Duodenal mucosa (tissue), 2 donors: ENCODE results near the gene IQCH.

Experiments used
- H3K27ac ChIP-seq: one replicate; pipeline ENCODE4 v1.7.0; 2013; ENCODE audit warnings: low read depth, low read length
- H3K27me3 ChIP-seq, 2 donors: one replicate each; pipeline ENCODE4 v1.7.0; 2013; ENCODE audit warnings: low read length in 2 of 2, control low read depth in 1 of 2; ENCODE audit not compliant: insufficient read depth in 2 of 2, control insufficient read depth in 1 of 2
- H3K36me3 ChIP-seq, 2 donors: one replicate each; pipeline ENCODE4 v1.7.0; 2013; ENCODE audit warnings: low read length in 2 of 2, control low read depth in 1 of 2; ENCODE audit not compliant: insufficient read depth in 2 of 2, control insufficient read depth in 1 of 2
- H3K4me1 ChIP-seq, 2 donors: one replicate each; pipeline ENCODE4 v1.7.0; 2013; ENCODE audit warnings: low read length in 2 of 2, control low read depth in 1 of 2; ENCODE audit not compliant: insufficient read depth in 2 of 2, control insufficient read depth in 1 of 2
- H3K4me3 ChIP-seq, 2 donors: one replicate each; pipeline ENCODE4 v1.7.0; 2013; ENCODE audit warnings: low read length in 2 of 2, low read depth in 1 of 2
- H3K9ac ChIP-seq, 2 donors: one replicate each; pipeline ENCODE4 v1.7.0; 2013; ENCODE audit warnings: low read length in 2 of 2, low read depth in 1 of 2
- H3K9me3 ChIP-seq, 2 donors: one replicate each; pipeline ENCODE4 v1.7.0; 2013; ENCODE audit warnings: low read length in 2 of 2, control low read depth in 1 of 2; ENCODE audit not compliant: control insufficient read depth in 1 of 2

The IQCH gene

GRCh38 chr15:67403428-67404154 is 149.0 kb downstream of the IQCH start:
- Histone ChIP-seq H3K27me3 (no peaks in the 10 kb centered on the region), H3K27ac (no peak overlapping the region), H3K4me1 (no peaks in the 10 kb centered on the region), H3K4me3 (no peak overlapping the region), H3K9me3 (no peaks in the 10 kb centered on the region), H3K36me3 (no peaks in the 10 kb centered on the region), H3K9ac (no peak overlapping the region)

- Histone ChIP-seq H3K4me1 (no peaks in the 10 kb centered on the region), H3K36me3 (peaks cover 0 to 1% of the 10 kb centered on the region in 2 donors), H3K27me3 (no peaks in the 10 kb centered on the region), H3K4me3 (no peak overlapping the region), H3K9ac (no peak overlapping the region), H3K27ac (no peak overlapping the region), H3K9me3 (no peaks in the 10 kb centered on the region)
Observed at GRCh38 chr15:67405208-67406191, 150.9 kb downstream of the IQCH start.

- Histone ChIP-seq H3K27me3 (no peaks in the 10 kb centered on the region), H3K36me3 (peaks cover 0 to 3% of the 10 kb centered on the region in 2 donors), H3K9ac (no peak overlapping the region), H3K27ac (no peak overlapping the region), H3K4me1 (no peaks in the 10 kb centered on the region), H3K9me3 (no peaks in the 10 kb centered on the region), H3K4me3 (no peak overlapping the region)
Observed at GRCh38 chr15:67406257-67406861, 151.8 kb downstream of the IQCH start.

GRCh38 chr15:67407786-67408185 is 153.2 kb downstream of the IQCH start:
- no peak overlapping the region for H3K27ac ChIP-seq
- H3K36me3 ChIP-seq, result peaks cover 0 to 3% of the 10 kb centered on the region in 2 donors
- H3K27me3 ChIP-seq, result no peaks in the 10 kb centered on the region
- no peaks in the 10 kb centered on the region for H3K9me3 ChIP-seq
- no peak overlapping the region for H3K4me3 ChIP-seq
- no peaks in the 10 kb centered on the region for H3K4me1 ChIP-seq
- no peak overlapping the region for H3K9ac ChIP-seq

- no peak overlapping the region for H3K27ac ChIP-seq
- no peaks in the 10 kb centered on the region for H3K9me3 ChIP-seq
- H3K4me1 ChIP-seq, result no peaks in the 10 kb centered on the region
- H3K9ac ChIP-seq, result no peak overlapping the region
- H3K27me3 ChIP-seq, result no peaks in the 10 kb centered on the region
- peaks cover 0 to 3% of the 10 kb centered on the region in 2 donors for H3K36me3 ChIP-seq
- H3K4me3 ChIP-seq, result no peak overlapping the region
Observed at GRCh38 chr15:67409175-67409574, 154.6 kb downstream of the IQCH start.

GRCh38 chr15:67411486-67411885 is 156.9 kb downstream of the IQCH start:
- no peak overlapping the region for H3K4me3 ChIP-seq
- no peak overlapping the region for H3K9ac ChIP-seq
- H3K27ac ChIP-seq, result no peak overlapping the region
- H3K27me3 ChIP-seq, result no peaks in the 10 kb centered on the region
- H3K36me3 ChIP-seq, result peaks cover 0 to 3% of the 10 kb centered on the region in 2 donors
- H3K9me3 ChIP-seq, result no peaks in the 10 kb centered on the region
- H3K4me1 ChIP-seq, result no peaks in the 10 kb centered on the region

- Histone ChIP-seq H3K36me3 (peaks cover 0 to 3% of the 10 kb centered on the region in 2 donors), H3K9ac (no peak overlapping the region), H3K9me3 (no peaks in the 10 kb centered on the region), H3K4me1 (no peaks in the 10 kb centered on the region), H3K27ac (no peak overlapping the region), H3K27me3 (no peaks in the 10 kb centered on the region), H3K4me3 (no peak overlapping the region)
Observed at GRCh38 chr15:67413770-67414390, 159.3 kb downstream of the IQCH start.

- Histone ChIP-seq H3K36me3 (peaks cover 0 to 3% of the 10 kb centered on the region in 2 donors), H3K4me1 (no peaks in the 10 kb centered on the region), H3K9ac (no peak overlapping the region), H3K27me3 (no peaks in the 10 kb centered on the region), H3K27ac (no peak overlapping the region), H3K9me3 (no peaks in the 10 kb centered on the region), H3K4me3 (no peak overlapping the region)
Observed at GRCh38 chr15:67415181-67415580, 160.6 kb downstream of the IQCH start.

GRCh38 chr15:67416891-67417290 is 162.3 kb downstream of the IQCH start:
- no peak overlapping the region for H3K4me3 ChIP-seq
- no peak overlapping the region for H3K9ac ChIP-seq
- no peaks in the 10 kb centered on the region for H3K9me3 ChIP-seq
- H3K27me3 ChIP-seq, result no peaks in the 10 kb centered on the region
- no peak overlapping the region for H3K27ac ChIP-seq
- H3K4me1 ChIP-seq, result no peaks in the 10 kb centered on the region
- H3K36me3 ChIP-seq, result no peaks in the 10 kb centered on the region
